Measurements from ENCODE around the gene PCGF3.
"Not testable (repeated sequence)": the region's sequence is repeated elsewhere in the genome, so short reads cannot be mapped to it uniquely, and the experiment has no call there.

Gene PCGF3

DNA sequence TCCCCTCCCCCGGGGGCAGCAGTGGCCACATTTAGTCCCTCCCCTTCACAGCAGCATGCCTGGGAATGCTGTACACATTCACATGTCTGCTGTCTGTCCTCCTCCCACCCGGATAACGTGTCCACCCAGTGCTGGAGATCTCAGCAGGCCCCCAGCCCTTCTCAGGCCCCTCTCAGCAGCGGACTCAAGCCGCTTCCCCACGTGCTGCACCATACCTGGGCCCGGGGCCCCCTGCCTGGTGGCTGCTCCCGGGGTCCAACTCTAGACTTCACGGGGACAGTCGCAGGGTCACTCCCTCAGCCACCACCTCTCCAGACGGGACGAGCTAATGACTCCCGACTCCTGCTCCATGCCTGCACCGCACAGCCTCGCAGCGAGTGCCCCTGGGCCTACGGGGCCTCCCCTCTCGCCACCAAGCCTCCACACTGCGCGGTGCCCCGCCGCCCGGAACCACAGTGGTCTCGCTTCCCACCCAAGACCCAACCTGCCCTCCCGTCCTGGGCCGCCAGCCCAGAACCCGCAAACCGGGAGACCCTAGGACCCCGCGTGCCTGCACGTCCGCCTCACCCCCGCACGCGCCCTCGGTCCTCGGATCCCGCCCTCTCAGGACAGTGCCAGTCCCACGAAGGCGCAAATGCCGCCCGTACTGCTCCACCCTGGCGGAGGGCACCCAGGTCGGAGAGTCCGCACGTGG is 1.3 kb upstream of the PCGF3 start:
- DNase-seq (ENCODE audit: low read depth in 2 of 2), result no peak

DNA sequence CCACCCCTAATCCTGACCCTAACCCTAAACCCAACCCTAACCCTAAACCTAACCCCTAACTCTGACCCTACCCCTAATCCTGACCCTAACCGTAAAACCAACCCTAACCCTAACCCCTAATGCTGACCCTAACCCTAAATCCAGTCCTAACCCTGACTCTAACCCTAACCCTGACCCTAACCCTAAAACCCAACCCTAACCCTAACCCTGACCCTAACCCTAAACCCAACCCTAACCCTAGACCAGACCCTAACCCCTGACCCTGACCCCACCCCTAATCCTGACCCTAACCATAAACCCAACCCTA is 708 bp upstream of the PCGF3 start:
- DNase-seq (ENCODE audit: low read depth in 2 of 2), result no peak

DNA sequence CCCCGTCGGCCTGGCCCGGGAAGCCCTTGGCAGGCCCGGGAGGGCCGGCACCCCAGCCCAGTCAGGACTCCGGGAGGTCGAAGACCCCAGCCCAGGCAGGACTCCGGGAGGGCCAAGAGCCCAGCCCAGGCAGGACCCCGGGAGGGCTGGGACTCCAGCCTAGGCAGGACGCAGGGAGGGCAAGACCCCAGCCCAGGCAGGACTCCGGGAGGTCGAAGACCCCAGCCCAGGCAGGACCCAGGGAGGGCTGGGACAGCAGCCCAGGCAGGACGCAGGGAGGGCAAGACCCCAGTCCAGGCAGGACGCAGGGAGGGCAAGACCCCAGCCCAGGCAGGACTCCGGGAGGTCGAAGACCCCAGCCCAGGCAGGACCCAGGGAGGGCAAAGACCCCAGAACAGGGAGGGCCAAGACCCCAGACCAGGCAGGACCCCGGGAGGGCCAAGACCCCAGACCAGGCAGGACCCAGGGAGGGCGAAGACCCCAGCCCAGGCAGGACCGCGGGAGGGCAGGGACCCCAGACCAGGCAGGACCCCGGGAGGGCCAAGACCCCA is 526 bp downstream of the PCGF3 start:
- DNase-seq (ENCODE audit: low read depth in 2 of 2), result not testable (repeated sequence)

DNA sequence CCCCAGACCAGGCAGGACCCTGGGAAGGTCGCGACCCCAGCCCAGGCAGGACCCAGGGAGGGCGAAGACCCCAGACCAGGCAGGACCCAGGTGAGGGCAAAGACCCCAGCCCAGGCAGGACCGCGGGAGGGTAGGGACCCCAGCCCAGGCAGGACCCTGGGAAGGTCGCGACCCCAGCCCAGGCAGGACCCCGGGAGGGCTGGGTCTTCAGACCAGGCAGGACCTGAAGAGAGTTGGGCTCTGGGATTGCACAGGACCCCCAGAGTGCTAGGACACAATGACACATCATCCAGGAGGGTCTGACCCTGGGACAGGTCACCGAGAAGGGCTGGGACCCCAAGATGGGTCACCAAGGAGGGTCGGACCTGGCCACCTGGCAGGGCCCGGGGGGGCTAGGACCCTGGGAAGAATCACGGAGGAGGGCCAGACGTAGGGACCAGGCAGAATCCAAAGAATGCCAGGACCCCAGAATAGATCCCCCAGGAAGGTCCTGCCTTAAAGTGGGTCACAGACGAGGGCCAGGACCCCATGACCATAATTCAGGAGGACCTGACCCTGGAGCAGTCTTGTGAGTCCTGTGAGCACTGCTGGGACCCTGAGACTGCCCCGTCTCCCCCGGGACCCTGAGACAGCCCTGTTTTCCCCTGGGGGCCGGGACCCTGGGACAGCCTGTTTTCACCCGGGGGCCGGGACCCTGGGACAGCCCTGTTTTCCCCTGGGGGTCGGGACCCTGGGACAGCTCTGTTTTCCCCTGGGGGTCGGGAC is 1.4 kb downstream of the PCGF3 start:
- no peak for DNase-seq (ENCODE audit: low read depth in 2 of 2)

DNA sequence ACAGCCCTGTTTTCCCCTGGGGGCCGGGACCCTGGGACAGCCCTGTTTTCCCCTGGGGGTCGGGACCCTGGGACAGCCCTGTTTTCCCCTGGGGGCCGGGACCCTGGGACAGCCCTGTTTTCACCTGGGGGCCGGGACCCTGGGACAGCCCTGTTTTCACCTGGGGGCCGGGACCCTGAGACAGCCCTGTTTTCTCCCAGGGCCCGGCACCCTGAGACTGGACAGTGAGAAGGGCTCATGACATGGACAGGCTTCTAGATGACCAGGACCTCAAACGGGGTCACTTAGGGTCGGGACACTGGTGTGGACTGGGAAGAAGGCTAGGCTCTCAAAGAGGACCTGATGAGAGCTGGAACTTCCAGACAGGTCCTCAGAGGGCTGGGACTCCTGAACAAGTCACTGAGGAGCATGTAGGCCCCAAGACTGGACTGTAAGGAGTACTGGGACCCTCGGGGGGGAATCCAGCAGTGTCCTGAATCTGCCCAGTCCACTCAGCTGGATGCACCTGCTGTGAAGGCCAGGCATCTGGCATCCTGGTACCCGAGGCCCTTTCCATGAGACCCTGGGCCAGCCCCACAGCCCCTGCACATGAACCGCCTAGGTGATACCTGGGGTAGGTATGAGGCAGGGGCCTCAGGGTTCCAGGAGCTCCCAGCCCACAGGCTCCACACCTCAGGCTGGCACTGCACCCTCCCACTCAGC is 2.4 kb downstream of the PCGF3 start:
- DNase-seq (ENCODE audit: low read depth in 2 of 2), result no peak

DNA sequence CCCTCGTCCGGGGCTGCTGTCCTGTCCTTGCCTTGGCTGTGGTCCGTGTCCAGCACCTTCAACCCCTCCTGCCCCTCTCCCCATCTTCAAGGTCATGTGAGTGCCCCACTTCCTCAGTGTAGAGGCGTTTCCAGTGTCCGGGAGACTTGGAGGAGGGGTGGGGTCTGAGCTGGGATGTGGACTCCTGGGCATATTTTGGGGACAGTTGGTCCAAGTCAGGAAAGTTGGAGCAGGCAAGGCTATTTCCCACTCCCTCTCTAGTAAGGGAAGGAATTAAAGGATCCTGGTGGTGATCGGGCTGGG is 3.0 kb downstream of the PCGF3 start:
- DNase-seq (ENCODE audit: low read depth in 2 of 2), result no peak

DNA sequence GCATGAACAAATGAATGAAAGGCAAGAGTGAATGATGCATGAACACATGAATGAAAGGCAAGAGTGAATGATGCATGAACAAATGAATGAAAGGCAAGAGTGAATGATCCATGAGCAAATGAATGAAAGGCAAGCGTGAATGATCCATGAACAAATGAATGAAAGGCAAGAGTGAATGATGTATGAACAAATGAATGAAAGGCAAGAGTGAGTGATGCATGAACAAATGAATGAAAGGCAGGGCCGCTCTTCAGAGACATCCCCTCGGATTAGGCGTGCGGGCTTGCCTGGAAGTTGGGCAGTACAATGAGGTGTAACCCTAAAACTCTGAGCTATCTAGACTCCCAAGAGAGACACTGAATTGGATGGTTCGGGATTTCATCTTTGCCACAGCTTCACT is 3.7 kb downstream of the PCGF3 start:
- no peak for DNase-seq (ENCODE audit: low read depth in 2 of 2)

DNA sequence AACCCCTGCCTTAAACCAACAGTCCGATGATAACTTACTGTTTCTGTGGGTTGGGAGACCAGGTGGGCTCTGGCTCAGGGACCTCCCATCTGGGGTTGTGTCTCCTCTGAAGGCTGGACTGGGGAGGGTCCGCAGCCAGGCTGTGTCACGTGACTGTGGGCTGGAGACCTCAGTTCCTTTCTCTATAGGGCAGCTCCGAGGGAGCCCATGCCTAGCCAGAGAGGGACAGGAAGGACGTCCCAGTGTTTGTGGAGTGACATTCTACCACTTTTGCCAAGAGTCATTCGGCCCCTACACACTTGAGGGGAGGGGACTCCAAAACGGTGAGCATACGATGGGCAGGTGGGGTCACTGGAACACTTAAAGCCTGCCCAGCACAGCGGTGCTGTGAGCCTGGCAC is 4.5 kb downstream of the PCGF3 start:
- no peak for DNase-seq (ENCODE audit: low read depth in 2 of 2)

DNA sequence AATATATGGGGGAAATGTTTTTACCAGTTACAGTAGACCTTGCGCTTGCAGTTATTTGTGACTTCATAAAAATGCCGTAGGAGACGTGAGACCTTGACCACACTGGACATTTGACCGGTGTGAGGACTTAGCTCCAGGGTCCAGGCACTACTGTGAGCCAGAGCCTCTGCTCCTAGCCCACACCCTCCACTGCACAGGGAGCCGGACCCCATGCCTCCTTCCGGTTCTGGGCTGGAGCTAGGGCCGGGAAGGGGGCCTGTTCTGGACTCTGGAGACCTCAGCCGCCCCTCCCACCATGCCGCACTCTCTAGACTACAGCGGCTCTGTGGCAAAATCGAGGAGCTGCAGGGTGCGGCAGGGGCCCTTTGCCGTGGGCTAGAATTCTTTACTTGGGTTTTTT is 5.3 kb downstream of the PCGF3 start:
- DNase-seq (ENCODE audit: low read depth in 2 of 2), result no peak

DNA sequence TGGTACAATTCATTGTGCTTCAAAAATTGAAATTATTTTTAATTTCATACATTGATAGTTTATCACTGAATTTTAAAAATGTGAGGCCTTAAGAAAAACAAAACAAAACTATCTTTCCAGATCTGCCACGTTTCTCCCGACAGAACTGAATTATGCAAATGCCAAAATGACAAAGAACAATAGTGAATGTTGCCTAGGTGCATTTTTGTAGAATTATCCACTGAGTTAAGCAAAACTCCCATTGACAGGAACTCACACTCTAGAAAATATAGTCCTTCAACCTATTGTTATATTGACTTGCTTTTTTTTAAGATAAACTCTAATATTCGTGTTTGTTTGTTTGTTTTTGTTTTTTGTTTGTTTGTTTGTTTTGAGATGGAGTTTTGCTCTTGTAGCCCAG is 6.5 kb downstream of the PCGF3 start:
- no peak for DNase-seq (ENCODE audit: low read depth in 2 of 2)

DNA sequence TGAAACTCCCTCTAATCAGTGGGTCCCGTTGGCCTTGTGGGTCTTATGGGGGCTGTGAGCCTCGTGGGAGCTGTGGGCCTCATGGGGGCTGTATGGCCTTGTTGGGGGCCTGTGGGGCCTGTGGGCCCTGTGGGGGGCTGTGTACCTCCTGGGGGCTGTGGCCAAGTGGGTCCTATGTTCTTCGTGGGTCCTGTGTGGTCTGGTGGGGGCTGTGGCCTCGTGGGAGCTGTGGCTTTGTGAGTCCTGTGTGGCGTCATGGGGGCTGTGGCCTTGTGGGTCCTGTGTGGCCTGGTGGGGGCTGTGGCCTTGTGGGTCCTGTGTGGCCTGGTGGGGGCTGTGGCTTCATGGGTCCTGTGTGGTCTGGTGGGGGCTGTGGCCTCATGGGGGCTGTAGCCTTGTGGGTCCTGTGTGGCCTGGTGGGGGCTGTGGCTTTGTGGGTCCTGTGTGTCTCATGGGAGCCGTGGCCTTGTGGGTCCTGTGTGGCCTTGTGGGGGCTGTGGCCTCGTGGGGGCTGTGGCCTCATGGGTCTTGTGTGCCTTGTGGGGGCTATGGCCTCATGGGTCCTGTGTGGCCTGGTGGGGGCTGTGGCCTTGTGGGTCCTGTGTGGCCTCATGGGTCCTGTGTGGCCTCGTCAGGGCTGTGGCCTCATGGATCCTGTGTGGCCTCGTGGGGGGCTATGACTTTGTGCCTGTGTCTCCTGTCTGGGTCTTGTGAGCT is 7.4 kb downstream of the PCGF3 start:
- DNase-seq (ENCODE audit: low read depth in 2 of 2), result no peak

DNA sequence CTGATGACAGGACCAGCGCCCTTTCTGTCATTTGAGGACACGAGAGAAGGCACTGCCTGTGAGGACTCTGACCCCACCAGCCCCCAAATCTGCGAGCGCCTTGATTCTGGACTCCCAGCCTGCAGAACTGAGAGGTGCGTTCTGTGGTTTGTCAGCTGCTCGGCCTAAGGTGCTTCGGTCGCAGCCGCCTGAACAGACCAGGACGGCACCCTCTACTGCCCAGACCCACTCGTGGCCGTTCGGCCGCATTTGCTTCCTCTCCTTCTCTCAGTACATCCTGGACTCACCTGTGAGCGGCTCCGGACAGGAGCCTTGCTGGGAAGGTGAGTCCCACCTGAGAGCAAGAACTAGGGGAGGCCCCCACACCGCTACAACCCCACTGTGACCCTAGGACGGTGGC is 8.5 kb downstream of the PCGF3 start:
- DNase-seq (ENCODE audit: low read depth in 2 of 2), result no peak

DNA sequence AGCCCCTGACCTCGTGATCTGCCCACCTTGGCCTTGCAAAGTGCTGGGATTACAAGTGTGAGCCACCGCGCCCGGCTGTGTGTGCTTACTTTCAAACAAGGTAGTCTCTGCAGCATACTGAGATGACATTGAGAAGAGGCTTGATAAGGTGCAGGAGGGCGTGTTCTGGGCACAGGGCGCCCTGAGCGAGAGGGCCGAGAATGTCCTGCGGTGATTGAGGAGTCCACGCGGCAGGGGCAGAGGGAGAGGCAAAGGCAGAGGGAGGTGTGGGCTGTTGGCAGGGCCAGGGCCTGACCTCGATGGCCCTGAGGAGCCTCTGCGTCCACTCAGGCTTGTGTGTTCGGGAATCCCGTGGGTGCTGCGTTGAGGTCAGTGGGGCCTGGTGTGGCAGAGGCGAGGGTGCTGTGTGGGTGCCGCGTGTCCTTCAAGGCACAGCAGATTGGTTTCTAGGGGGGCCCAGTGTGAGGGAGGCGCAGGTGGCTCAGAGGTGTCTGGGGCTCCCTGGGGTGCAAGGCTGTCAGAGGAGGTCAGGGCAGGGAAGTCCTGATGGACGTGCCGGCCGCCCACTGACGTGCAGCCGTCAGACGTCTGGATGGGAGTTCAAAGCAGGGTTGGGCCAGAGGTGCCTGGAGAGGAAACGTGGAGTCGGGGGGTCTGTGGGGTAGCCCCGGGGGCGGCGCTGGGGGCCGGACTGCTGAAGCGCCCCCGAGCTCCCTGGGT is 12.1 kb downstream of the PCGF3 start:
- no peak for DNase-seq (ENCODE audit: low read depth in 2 of 2)

DNA sequence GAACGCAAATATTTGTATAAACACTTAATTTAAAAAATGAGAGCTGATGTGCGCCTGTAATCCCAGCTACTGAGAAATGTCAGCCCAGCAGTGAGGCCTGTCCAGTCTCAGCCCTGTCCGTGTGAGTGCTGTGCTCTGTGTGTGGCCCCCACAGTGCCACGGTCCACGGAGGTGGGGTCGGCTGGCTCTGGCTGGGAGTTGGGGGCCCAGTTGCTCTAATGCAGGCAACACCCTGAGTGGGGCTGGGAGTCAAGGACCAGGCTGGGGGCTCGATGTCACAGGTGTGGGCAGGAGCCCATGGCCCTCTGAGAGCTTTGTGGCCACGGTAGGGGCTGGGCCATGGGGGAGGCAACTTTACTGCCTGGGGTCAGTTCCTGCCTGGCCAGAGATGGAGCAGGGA is 12.8 kb downstream of the PCGF3 start:
- no peak for DNase-seq (ENCODE audit: low read depth in 2 of 2)

DNA sequence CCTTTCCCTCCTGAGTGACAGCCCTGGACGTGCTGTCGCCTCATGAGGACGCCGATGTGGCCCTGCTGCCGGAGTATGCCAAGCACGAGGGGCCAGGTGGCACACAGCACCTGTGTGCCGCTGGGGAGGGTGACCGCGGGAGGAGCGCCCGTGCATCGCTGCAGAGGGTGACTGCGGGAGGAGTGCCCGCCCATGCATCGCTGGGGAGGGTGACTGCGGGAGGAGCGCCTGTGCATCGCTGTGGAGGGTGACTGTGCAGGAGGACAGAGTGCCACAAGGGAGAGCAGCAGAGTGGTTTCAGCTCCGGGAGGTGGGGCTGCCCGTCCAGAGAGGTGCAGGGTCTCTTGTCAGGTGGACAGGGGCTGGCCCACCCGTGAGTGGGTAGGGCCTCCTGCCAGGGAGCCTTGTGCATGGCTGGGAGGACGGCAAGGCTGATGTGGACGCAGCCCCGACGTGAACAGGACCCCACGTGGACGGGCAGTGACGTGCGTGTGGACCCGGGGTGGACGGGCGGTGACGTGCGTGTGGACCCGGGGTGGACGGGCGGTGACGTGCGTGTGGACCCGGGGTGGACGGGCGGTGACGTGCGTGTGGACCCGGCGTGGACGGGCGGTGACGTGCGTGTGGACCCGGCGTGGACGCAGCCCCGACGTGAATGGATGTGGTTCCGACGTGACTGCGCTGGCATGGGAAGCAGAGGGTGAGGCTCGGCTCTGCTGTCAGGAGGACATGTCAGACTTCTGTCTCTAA is 14.7 kb downstream of the PCGF3 start:
- no peak for DNase-seq (ENCODE audit: low read depth in 2 of 2)

DNA sequence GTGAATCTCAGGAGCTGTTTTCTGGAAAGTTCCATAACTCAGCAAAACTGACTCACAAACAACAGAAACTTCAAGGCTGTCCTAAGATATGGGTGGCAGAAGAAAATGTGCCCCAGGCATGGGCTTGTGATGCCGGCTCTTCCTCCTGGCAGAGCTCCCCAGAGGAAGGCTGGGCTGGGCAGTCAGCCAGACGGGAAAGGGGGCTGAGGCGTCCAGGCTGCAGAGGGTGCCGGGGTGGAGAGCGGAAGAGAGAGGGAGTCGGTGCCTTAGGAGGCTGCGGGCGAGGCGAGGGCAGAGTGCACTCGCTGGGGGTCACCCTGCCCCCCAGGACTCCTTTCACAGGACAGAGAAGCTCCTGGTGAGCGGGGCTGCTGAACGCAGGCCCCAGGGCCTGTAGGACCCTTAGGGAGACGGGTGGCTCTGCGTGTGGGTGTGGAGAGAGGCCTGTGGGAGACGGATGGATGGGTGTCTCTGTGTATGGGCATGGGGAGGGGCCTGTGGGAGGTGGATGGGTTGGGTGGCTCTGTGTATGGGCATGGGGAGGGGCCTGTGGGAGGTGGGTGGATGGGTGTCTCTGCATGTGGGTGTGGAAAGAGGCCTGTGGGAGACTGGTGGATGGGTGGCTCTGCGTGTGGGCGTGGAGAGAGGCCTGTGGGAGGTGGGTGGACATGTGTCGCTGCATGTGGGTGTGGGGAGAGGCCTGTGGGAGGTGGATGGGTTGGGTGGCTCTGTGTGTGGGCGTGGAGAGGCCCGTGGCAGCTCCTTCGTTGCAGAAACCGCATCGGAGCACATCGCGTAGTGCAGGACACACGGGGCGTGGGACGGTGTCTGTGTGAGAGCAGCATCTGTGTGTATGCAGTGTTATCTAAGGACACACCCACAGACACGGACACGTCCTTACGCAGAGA is 15.9 kb downstream of the PCGF3 start:
- no peak for DNase-seq (ENCODE audit: low read depth in 2 of 2)

DNA sequence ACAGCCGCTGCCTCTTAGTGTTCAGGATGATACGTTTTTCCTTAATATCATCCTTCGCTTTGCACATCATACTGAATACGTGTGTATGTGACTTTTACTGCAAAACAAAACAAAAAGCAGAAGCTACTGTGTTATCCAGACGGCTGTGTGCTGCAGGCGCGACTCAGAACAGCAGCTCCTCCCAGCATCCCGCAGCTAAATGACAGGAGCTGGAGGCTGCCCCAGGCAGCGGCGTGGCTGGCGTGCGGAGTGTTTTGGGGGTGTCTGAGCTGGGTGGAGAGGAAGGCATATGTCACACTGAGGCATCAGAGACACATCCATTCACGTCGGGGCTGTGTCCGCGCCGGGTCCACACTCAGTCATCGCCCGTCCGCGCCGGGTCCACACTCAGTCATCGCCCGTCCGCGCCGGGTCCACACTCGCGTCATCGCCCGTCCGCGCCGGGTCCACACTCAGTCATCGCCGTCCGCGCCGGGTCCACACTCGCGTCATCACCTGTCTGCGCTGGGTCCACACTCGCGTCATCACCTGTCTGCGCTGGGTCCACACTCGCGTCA is 16.6 kb downstream of the PCGF3 start:
- no peak for DNase-seq (ENCODE audit: low read depth in 2 of 2)

DNA sequence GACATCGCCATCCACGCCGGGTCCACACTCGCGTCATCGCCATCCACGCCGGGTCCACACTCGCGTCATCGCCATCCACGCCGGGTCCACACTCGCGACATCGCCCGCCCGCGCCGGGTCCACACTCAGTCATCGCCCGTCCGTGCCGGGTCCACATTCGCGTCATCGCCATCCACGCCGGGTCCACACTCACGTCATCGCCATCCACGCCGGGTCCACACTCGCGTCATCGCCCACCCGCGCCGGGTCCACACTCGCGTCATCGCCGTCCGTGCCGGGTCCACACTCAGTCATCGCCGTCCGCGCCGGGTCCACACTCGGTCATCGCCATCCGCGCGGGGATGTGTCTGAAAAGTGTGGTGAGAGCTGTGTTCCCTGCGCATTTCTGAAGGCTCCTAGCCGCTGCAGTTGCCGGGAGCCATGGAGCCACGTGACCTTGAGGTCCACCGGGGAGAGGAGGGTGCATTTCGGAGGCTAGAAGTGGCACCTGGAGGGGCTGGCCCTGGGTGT is 17.3 kb downstream of the PCGF3 start:
- no peak for DNase-seq (ENCODE audit: low read depth in 2 of 2)

DNA sequence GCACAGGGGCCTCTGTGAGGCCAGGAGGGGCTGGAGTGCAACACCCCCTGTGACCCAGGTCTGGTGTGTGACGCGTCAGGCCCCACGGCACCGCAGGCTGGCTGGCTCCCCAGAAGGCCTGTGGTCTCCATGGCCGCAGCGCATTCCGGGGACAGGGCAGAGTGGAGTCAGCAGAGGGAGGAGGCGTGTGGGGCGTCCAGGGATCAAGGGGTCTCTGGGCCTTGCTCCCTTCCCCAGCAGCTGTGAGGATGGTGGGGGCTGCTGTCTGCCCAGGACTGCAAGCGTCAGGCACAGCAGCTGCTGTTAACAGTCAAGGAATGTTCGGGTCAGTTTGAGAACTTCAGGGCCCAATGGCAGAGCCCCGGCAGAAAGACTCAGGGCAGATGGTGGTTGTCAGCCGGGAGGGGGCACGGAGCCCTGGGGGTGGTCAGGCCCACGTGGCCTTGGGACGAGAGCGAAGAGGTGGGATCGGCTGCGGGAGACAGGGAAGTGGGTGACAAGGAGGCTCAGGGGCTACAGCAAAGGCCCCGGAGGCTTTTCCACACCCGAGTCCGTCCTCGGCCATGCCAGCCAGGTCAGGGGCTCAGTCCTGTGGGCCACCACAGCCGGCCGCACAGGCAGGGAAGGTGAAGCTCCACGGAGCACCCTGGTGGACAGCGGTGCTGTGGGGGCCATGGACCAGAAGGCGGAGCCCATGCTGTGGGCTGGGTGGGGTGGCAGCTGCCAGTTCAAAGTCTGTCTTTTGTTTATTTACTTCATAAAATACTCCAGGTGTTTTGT is 18.3 kb downstream of the PCGF3 start:
- DNase-seq (ENCODE audit: low read depth in 2 of 2), result no peak

Data from stimulated activated CD8-positive, alpha-beta memory T cell treated with anti-CD3 and anti-CD28 coated beads, Interleukin-2, amount 100 ng/mL, for 48 hours (primary cell).